SK-N-SH (cell line): ENCODE data around the gene ARHGAP20. TPM values are rescaled to one million over a fixed set of nuclear protein-coding genes. Genes with fewer than 3 reads are reported as not detected.

Experiments used
- CTCF ChIA-PET: fragments of 300-600, 350-600 bp; formaldehyde crosslinking; extraction: SDS; loops from one replicate; lab custom pipeline; 2021; lab: Yijun Ruan, JAX
- POLR2A ChIA-PET: fragments of 350-600 bp; sonication (Branson Sonifier 250); formaldehyde crosslinking; extraction: SDS; loops from one replicate; lab custom pipeline; 2020; ENCODE audit warnings: antibody characterized with exemption, inconsistent platforms; lab: Yijun Ruan, JAX
- DNase-seq: peaks from one replicate; pipeline ENCODE4 v3.0.0; 2012
- H2AFZ ChIP-seq: fragments of 200-600 bp; sonication (generic); 2 replicates; pipeline ENCODE4 v1.8.1; 2016; ENCODE audit warnings: antibody characterized with exemption, mild to moderate bottlenecking, low read depth
- H3F3A ChIP-seq: fragments of 200-600 bp; sonication (generic); replicated peaks from 2 replicates; pipeline ENCODE3; 2016; ENCODE audit warnings: antibody characterized with exemption, mild to moderate bottlenecking; ENCODE audit not compliant: insufficient read depth
- H3K27ac ChIP-seq, 2 experiments: fragments of 200-500 bp in 1 of 2; fragments of 200-600 bp in 1 of 2; sonication (Bioruptor generic) in 1 of 2; sonication (generic), shearing (Covaris generic) in 1 of 2; 2 replicates each; pipeline versions ENCODE4 v1.5.1 to v1.6.1; 2014 to 2016; ENCODE audit warnings: low read depth in 2 of 2, inconsistent platforms in 1 of 2, low read length in 1 of 2, mild to moderate bottlenecking in 1 of 2, mixed read lengths in 1 of 2
- H3K27me3 ChIP-seq: fragments of 200-600 bp; sonication (generic), shearing (Covaris generic); 2 replicates; pipeline ENCODE4 v1.6.1; 2016; ENCODE audit warnings: mixed run types; ENCODE audit not compliant: insufficient read depth
- H3K36me3 ChIP-seq, 2 experiments: fragments of 200-500 bp in 1 of 2; fragments of 200-600 bp in 1 of 2; sonication (Bioruptor generic) in 1 of 2; sonication (generic) in 1 of 2; replicated peaks in 1 of 2; 2 replicates each; pipeline versions ENCODE3 to v1.5.1; 2014 to 2016; ENCODE audit warnings: low read length in 1 of 2, mild to moderate bottlenecking in 1 of 2; ENCODE audit not compliant: insufficient read depth in 2 of 2, control insufficient read depth in 1 of 2
- H3K4me1 ChIP-seq, 2 experiments: fragments of 200-500 bp in 1 of 2; fragments of 200-600 bp in 1 of 2; sonication (Bioruptor generic) in 1 of 2; sonication (generic), shearing (Covaris generic) in 1 of 2; 2 replicates each; pipeline versions ENCODE4 v1.5.1 to v1.6.1; 2014 to 2016; ENCODE audit warnings: low read depth in 1 of 2, low read length in 1 of 2, mixed run types in 1 of 2; ENCODE audit not compliant: insufficient read depth in 2 of 2, control insufficient read depth in 1 of 2
- H3K4me2 ChIP-seq: fragments of 200-600 bp; sonication (generic), shearing (Covaris generic); 2 replicates; pipeline ENCODE4 v1.6.1; 2017; ENCODE audit warnings: mixed run types
- H3K4me3 ChIP-seq, 2 experiments: fragments of 200-500 bp in 1 of 2; fragments of 200-600 bp in 1 of 2; sonication (Bioruptor generic) in 1 of 2; sonication (generic), shearing (Covaris generic) in 1 of 2; 2 replicates each; pipeline versions ENCODE4 v1.5.1 to v1.8.1; 2014 to 2016; ENCODE audit warnings: low read depth in 2 of 2, inconsistent platforms in 1 of 2, low read length in 1 of 2, mild to moderate bottlenecking in 1 of 2, mixed read lengths in 1 of 2, moderate library complexity in 1 of 2
- H3K79me2 ChIP-seq: fragments of 200-600 bp; sonication (generic); 2 replicates; pipeline ENCODE4 v1.8.1; 2017; ENCODE audit warnings: mild to moderate bottlenecking; ENCODE audit not compliant: insufficient read depth
- H3K9ac ChIP-seq: fragments of 200-600 bp; sonication (generic); 2 replicates; pipeline ENCODE4 v1.6.1; 2017; ENCODE audit warnings: mixed run types
- H3K9me2 ChIP-seq: fragments of 200-600 bp; sonication (generic); 2 replicates; pipeline ENCODE4 v1.6.1; 2017; ENCODE audit warnings: mixed run types
- H3K9me3 ChIP-seq: fragments of 200-600 bp; sonication (generic); 2 replicates; pipeline ENCODE4 v1.6.1; 2017; ENCODE audit warnings: mixed run types, mild to moderate bottlenecking, moderate library complexity
- H4K20me1 ChIP-seq: fragments of 200-600 bp; sonication (generic); 2 replicates; pipeline ENCODE4 v1.6.1; 2017; ENCODE audit warnings: mild to moderate bottlenecking, mixed run types; ENCODE audit not compliant: insufficient read depth
- ELF1 ChIP-seq: IDR thresholded peaks from 2 replicates; pipeline ENCODE4 v1.4.0; 2012
- FOSL2 ChIP-seq: IDR thresholded peaks from 2 replicates; pipeline ENCODE4 v1.4.0; 2012; ENCODE audit warnings: low read depth, mild to moderate bottlenecking, moderate library complexity, borderline replicate concordance
- GATA2 ChIP-seq: sonication (generic); formaldehyde crosslinking; IDR thresholded peaks from 2 replicates; pipeline ENCODE4 v1.5.0; 2020; ENCODE audit warnings: mild to moderate bottlenecking, missing genetic modification reagents
- JUND ChIP-seq: IDR thresholded peaks from 2 replicates; pipeline ENCODE4 v1.4.0; 2012
- MEF2A ChIP-seq: IDR thresholded peaks from 2 replicates; pipeline ENCODE4 v1.4.0; 2012; ENCODE audit warnings: low read depth, borderline replicate concordance
- MXI1 ChIP-seq: IDR thresholded peaks from 2 replicates; pipeline ENCODE4 v1.6.1; 2012; ENCODE audit warnings: mild to moderate bottlenecking, low read depth, low read length, improper control_type of control experiment
- NFIC ChIP-seq: IDR thresholded peaks from 2 replicates; pipeline ENCODE4 v1.4.0; 2012; ENCODE audit warnings: borderline replicate concordance
- RCOR1 ChIP-seq: fragments of 150-350 bp; IDR thresholded peaks from 2 replicates; pipeline ENCODE4 v1.6.1; 2017; ENCODE audit warnings: antibody characterized with exemption, low read length
- RFX5 ChIP-seq: IDR thresholded peaks from 2 replicates; pipeline ENCODE4 v1.6.1; 2012; ENCODE audit warnings: mild to moderate bottlenecking, improper control_type of control experiment, low read length
- RXRA ChIP-seq: IDR thresholded peaks from 2 replicates; pipeline ENCODE4 v1.4.0; 2012; ENCODE audit warnings: low read depth, mild to moderate bottlenecking, borderline replicate concordance
- TAF1 ChIP-seq: IDR thresholded peaks from 2 replicates; pipeline ENCODE4 v1.6.1; 2012; ENCODE audit warnings: low read depth, mild to moderate bottlenecking, low read length, moderate library complexity, borderline replicate concordance
- TCF12 ChIP-seq: IDR thresholded peaks from 2 replicates; pipeline ENCODE4 v1.4.0; 2012
- WGBS: methylation state at CpG from one replicate; pipeline ENCODE4 v1.1.6; 2017; ENCODE audit warnings: low lambda C conversion rate; 5-methylcytosine and 5-hydroxymethylcytosine counted together
- polyA plus RNA-seq, 3 experiments: library from polyadenylated mRNA; depleted of rRNA; stranded (reverse); fragments of >200 nt; gene quantifications; 2 replicates each; pipeline ENCODE4 v1.2.3, GENCODE V29; 2012
- TF ChIP-seq, protein P1 (sequence below): fragments of 150-350 bp; IDR thresholded peaks from 2 replicates; pipeline ENCODE4 v1.6.1; 2017; ENCODE audit warnings: antibody characterized with exemption, low read length, low read depth, borderline replicate concordance
- TF ChIP-seq, protein P2 (sequence below): IDR thresholded peaks from 2 replicates; pipeline ENCODE4 v1.4.0; 2012; ENCODE audit warnings: low read depth, borderline replicate concordance
- TF ChIP-seq, protein P3 (sequence below): IDR thresholded peaks from 2 replicates; pipeline ENCODE4 v1.4.0; 2012; ENCODE audit warnings: low read depth
- TF ChIP-seq, protein P4 (sequence below): IDR thresholded peaks from 2 replicates; pipeline ENCODE4; 2012

Gene ARHGAP20
- polyA plus RNA-seq, 1 of the 3 experiments (the other 2 are of a cell fraction): 0.76 TPM

DNA sequence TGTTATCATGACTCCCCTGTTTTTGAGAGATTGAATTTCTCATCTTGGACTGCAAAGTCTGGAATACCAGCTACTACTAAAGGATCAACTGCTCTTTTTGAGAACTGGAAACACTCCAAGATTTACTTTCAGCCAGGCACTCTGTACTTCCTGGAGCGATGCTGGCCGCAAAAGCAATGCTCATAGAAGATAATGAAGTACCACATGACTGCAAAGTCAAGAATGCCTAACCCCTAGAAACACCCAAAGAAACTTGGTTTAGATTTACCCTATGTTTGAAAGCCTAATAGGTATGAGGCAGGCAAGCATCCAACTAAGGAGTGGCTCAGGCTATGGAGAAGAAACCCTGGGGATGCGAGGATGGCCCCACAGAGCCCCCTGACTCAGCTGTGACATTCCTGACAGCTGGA lies 47.7 kb upstream of the ARHGAP20 start:
- Histone ChIP-seq H3K4me2 (no peak overlapping the region), H3K36me3 (no peaks in the 10 kb centered on the region), H3K4me3 (no peak overlapping the region), H4K20me1 (no peaks in the 10 kb centered on the region), H3K9me3 (no peaks in the 10 kb centered on the region), H3K4me1 (peaks cover 8 to 16% of the 10 kb centered on the region in 2 experiments; a peak in 3 of 4 replicates), H3K27me3 (no peaks in the 10 kb centered on the region), H2AFZ (no peak overlapping the region), H3K27ac (no peak overlapping the region), H3K9me2 (no peaks in the 10 kb centered on the region), H3F3A (no peaks in the 10 kb centered on the region), H3K9ac (no peak overlapping the region), H3K79me2 (no peaks in the 10 kb centered on the region)
- POLR2A ChIA-PET: no interaction called here
- CTCF ChIA-PET: no interaction called here
- DNase-seq: no peak
- no peak for TF ChIP-seq MEF2A
- TF ChIP-seq ELF1: no peak
- TF ChIP-seq, protein P1, sequence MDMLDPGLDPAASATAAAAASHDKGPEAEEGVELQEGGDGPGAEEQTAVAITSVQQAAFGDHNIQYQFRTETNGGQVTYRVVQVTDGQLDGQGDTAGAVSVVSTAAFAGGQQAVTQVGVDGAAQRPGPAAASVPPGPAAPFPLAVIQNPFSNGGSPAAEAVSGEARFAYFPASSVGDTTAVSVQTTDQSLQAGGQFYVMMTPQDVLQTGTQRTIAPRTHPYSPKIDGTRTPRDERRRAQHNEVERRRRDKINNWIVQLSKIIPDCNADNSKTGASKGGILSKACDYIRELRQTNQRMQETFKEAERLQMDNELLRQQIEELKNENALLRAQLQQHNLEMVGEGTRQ: no peak
- no peak for TF ChIP-seq RFX5
- TF ChIP-seq RCOR1: no peak
- no peak for TF ChIP-seq GATA2
- TF ChIP-seq, protein P2, sequence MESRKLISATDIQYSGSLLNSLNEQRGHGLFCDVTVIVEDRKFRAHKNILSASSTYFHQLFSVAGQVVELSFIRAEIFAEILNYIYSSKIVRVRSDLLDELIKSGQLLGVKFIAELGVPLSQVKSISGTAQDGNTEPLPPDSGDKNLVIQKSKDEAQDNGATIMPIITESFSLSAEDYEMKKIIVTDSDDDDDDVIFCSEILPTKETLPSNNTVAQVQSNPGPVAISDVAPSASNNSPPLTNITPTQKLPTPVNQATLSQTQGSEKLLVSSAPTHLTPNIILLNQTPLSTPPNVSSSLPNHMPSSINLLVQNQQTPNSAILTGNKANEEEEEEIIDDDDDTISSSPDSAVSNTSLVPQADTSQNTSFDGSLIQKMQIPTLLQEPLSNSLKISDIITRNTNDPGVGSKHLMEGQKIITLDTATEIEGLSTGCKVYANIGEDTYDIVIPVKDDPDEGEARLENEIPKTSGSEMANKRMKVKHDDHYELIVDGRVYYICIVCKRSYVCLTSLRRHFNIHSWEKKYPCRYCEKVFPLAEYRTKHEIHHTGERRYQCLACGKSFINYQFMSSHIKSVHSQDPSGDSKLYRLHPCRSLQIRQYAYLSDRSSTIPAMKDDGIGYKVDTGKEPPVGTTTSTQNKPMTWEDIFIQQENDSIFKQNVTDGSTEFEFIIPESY: no peak
- TF ChIP-seq, protein P3, sequence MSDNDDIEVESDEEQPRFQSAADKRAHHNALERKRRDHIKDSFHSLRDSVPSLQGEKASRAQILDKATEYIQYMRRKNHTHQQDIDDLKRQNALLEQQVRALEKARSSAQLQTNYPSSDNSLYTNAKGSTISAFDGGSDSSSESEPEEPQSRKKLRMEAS: no peak
- TF ChIP-seq NFIC: no peak
- TF ChIP-seq JUND: no peak
- no peak for TF ChIP-seq TAF1
- no peak for TF ChIP-seq MXI1
- TF ChIP-seq FOSL2: no peak
- TF ChIP-seq RXRA: no peak
- no peak for TF ChIP-seq TCF12
- 58% methylated on average over 3 of the region's 3 CpGs for WGBS

DNA sequence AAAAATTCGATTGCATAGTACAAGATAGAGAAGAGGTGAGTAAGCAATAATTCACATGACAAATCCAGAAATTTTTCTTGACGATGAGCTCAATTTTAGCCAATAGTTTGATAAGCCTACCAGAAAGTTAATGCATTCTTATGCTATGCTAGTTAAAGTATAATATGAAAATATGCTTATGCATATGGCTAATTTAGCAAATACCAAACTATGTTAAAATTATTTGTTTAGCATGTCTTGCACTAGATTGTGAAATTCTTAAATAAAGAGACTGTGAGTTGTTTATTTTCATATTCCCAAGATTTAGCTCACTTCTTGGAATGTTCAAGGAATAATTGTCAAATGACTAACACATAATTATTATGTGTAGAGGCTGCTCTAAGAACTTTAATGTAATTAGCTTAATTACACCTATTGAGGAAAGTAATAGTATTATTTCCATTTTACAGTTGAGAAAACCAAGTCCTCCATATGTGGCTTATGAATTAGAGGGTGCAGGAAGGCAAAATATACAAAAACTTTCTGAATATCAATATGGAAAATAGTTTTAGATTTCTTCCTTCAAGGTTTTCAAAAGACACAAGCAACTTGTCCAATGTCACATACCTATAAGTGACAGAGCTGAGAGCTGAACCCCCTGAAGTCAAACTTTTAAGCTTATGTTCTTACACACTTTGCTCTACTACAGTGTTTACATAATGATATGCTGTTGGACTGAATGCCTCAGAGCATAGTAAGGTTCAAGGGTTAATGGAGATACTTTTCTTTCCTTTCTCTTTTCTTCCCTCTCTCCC lies 45.9 kb upstream of the ARHGAP20 start:
- WGBS: 51% methylated on average over 2 of the region's 2 CpGs
- DNase-seq: no peak
- no peak overlapping the region for H3K27ac ChIP-seq

More for the DNA sequence above, 45.9 kb upstream of the ARHGAP20 start:
- no peak overlapping the region for H3K9ac ChIP-seq
- TF ChIP-seq, protein P4, sequence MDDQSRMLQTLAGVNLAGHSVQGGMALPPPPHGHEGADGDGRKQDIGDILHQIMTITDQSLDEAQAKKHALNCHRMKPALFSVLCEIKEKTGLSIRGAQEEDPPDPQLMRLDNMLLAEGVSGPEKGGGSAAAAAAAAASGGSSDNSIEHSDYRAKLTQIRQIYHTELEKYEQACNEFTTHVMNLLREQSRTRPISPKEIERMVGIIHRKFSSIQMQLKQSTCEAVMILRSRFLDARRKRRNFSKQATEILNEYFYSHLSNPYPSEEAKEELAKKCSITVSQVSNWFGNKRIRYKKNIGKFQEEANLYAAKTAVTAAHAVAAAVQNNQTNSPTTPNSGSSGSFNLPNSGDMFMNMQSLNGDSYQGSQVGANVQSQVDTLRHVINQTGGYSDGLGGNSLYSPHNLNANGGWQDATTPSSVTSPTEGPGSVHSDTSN: no peak
- H3K4me1 ChIP-seq: peaks cover 6 to 8% of the 10 kb centered on the region in 2 experiments; a peak in 3 of 4 replicates
- no peak overlapping the region for H3K4me3 ChIP-seq
- H3K9me2 ChIP-seq: no peaks in the 10 kb centered on the region
- POLR2A ChIA-PET: no interaction called here
- no peak overlapping the region for H2AFZ ChIP-seq
- no peaks in the 10 kb centered on the region for H3K79me2 ChIP-seq
- no peak overlapping the region for H3K4me2 ChIP-seq
- no peaks in the 10 kb centered on the region for H3K9me3 ChIP-seq
- H3F3A ChIP-seq: no peaks in the 10 kb centered on the region
- no peaks in the 10 kb centered on the region for H3K36me3 ChIP-seq
- no peaks in the 10 kb centered on the region for H3K27me3 ChIP-seq
- CTCF ChIA-PET: interaction anchor here (1.2 kb wide), 1 partner anchor 16 kb away, joined by 3 read pairs; no protein-coding TSS in a partner anchor
- no peaks in the 10 kb centered on the region for H4K20me1 ChIP-seq
